LHCN-M2 (cell line): ENCODE measurements around the gene USP17L11. TPM values are rescaled to one million over a fixed set of nuclear protein-coding genes. Genes with fewer than 3 reads are reported as not detected.
A peak's percentile ranks its signal among the peaks of the same experiment; 100 is the strongest.
"Not testable (repeated sequence)": the region's sequence is repeated elsewhere in the genome, so short reads cannot be mapped to it uniquely, and the experiment has no call there.

Source experiments
- DNase-seq: peaks from one replicate; pipeline ENCODE4 v3.0.0-alpha.2; 2012; ENCODE audit warnings: low read depth
- polyA plus RNA-seq: library from polyadenylated mRNA; unstranded; fragments of >200 nt; gene quantifications from one replicate; pipeline ENCODE4 v1.2.1, GENCODE V29; 2012; ENCODE audit warnings: missing spikeins
- total RNA-seq: library from RNA; depleted of rRNA; stranded (reverse); fragments of >200 nt; gene quantifications from 2 replicates; pipeline ENCODE4 v1.2.3, GENCODE V29; 2014; rRNA removed

Gene USP17L11
- not detected in 2 replicates for total RNA-seq
- polyA plus RNA-seq, result not detected

- not testable (repeated sequence) for DNase-seq
Observed at GRCh38 chr4:9215105-9215504, at the start of gene USP17L11. Gene USP17L11, plus strand, starts transcription at chr4:9215405. Its CDS starts 0 bp downstream, at chr4:9215405.

- peak; percentile 11 for DNase-seq
Observed at GRCh38 chr4:9165990-9166389, 49.2 kb upstream of the USP17L11 start.

DNA sequence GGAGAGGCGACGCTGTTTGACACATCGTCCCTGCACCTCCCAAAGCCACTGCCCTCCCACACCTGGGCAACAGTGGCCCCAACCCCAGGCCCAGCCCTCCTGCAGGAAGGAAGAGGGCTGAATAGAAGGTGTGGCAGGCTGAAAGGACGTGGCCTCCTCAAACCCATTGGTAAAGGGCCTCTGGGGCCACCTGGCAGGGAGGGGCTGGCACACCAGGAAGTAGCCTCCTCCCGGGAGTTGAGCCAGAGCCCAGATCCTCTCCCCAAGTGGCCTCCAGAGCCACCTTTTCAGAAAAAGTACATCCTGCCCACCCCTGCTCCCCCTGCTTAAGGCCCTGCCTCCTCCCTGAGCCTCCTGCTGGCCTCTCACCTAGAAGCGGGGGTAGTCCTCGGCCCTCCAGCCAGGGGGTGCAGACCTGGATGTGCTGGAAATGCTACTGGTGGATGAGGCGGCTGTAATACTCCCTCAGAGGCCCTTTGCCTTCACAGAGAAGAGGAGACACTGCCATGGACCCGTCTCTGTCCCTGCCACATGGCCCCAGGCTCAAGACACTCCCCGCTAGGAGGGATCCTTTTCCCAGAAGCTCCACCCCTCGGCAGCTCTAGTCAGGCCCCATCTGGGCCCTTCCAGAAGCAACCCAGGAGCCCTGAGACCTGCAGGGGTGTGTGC lies 45.3 kb upstream of the USP17L11 start, which contains the start of gene FAM90A26:
Gene FAM90A26, plus strand, starts transcription at position 619 of the 669 bp plus-strand sequence. CDS start 2,764 bp downstream, outside the sequence.
- not testable (repeated sequence) for DNase-seq

- not testable (repeated sequence) for DNase-seq
Observed at GRCh38 chr4:9210357-9210756, 4.8 kb upstream of the USP17L11 start, which contains the start of gene USP17L10. Gene USP17L10, plus strand, starts transcription at chr4:9210657. Its CDS starts 0 bp downstream, at chr4:9210657.

DNA sequence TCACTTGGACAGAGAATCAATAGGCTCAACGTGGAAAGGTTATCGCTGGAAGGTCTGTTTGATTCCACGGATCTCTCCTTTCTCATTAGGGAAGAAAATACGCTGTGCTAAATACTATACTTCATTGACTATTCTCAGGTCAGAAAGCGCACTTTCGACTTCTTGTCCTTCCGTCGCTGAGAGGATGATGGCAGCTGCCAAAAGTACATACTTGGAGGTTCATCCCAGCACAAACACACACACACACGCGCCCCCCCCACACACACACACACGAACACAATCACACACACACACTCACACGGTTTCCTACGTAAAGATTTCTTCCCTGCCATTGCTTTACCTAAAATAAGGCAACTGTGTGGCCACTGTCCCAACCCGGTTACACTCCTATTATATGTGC lies 504 bp upstream of the USP17L11 start:
- not testable (repeated sequence) for DNase-seq

DNA sequence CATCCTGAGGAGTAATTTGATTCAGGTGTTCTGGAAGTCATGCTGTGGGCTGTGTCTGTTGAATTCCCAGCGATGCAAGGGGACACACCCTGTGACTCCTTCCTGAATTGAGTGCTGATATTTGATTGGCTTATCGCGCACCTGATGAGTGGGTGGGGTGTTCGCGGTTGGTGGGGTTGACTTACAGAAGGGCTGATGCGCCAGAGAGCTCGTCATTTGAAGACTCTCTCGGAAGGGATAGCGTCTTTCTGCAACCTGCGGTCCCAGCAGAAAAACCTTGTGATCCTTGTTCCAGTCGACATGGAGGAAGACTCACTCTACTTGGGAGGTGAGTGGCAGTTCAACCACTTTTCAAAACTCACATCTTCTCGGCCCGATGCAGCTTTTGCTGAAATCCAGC lies 4.6 kb downstream of the USP17L11 start, which contains the start of gene USP17L12:
Gene USP17L12, plus strand, starts transcription at position 301 of the 400 bp plus-strand sequence. Its CDS starts 0 bp downstream, at position 301.
- DNase-seq, result not testable (repeated sequence)

DNA sequence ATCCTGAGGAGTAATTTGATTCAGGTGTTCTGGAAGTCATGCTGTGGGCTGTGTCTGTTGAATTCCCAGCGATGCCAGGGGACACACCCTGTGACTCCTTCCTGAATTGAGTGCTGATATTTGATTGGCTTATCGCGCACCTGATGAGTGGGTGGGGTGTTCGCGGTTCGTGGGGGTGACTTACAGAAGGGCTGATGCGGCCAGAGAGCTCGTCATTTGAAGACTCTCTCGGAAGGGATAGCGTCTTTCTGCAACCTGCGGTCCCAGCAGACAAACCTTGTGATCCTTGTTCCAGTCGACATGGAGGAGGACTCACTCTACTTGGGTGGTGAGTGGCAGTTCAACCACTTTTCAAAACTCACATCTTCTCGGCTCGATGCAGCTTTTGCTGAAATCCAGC lies 9.4 kb downstream of the USP17L11 start, which contains the start of gene USP17L13:
Gene USP17L13, plus strand, starts transcription at position 301 of the 400 bp plus-strand sequence. Its CDS starts 0 bp downstream, at position 301.
- DNase-seq, result not testable (repeated sequence)

DNA sequence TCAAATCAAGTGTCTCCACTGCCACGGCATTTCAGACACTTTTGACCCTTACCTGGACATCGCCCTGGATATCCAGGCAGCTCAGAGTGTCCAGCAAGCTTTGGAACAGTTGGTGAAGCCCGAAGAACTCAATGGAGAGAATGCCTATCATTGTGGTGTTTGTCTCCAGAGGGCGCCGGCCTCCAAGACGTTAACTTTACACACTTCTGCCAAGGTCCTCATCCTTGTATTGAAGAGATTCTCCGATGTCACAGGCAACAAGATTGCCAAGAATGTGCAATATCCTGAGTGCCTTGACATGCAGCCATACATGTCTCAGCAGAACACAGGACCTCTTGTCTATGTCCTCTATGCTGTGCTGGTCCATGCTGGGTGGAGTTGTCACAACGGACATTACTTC lies 15.0 kb downstream of the USP17L11 start:
- not testable (repeated sequence) for DNase-seq

DNA sequence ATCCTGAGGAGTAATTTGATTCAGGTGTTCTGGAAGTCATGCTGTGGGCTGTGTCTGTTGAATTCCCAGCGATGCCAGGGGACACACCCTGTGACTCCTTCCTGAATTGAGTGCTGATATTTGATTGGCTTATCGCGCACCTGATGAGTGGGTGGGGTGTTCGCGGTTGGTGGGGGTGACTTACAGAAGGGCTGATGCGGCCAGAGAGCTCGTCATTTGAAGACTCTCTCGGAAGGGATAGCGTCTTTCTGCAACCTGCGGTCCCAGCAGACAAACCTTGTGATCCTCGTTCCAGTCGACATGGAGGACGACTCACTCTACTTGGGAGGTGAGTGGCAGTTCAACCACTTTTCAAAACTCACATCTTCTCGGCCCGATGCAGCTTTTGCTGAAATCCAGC lies 18.9 kb downstream of the USP17L11 start, which contains the start of gene USP17L15:
Gene USP17L15, plus strand, starts transcription at position 301 of the 400 bp plus-strand sequence. Its CDS starts 0 bp downstream, at position 301.
- not testable (repeated sequence) for DNase-seq

GRCh38 chr4:9238461-9238860 lies 23.3 kb downstream of the USP17L11 start:
- DNase-seq, result not testable (repeated sequence)

GRCh38 chr4:9243579-9243978 lies 28.4 kb downstream of the USP17L11 start, which contains the start of gene USP17L17:
Gene USP17L17, plus strand, starts transcription at chr4:9243879. Its CDS starts 0 bp downstream, at chr4:9243879.
- not testable (repeated sequence) for DNase-seq

DNA sequence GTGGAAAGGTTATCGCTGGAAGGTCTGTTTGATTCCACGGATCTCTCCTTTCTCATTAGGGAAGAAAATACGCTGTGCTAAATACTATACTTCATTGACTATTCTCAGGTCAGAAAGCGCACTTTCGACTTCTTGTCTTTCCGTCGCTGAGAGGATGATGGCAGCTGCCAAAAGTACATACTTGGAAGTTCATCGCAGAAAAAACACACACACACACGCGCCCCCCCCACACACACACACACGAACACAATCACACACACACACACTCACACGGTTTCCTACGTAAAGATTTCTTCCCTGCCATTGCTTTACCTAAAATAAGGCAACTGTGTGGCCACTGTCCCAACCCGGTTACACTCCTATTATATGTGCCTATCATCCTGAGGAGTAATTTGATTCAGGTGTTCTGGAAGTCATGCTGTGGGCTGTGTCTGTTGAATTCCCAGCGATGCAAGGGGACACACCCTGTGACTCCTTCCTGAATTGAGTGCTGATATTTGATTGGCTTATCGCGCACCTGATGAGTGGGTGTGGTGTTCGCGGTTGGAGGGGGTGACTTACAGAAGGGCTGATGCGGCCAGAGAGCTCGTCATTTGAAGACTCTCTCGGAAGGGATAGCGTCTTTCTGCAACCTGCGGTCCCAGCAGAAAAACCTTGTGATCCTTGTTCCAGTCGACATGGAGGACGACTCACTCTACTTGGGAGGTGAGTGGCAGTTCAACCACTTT lies 32.9 kb downstream of the USP17L11 start, which contains the start of gene USP17L18:
Gene USP17L18, plus strand, starts transcription at position 678 of the 728 bp plus-strand sequence. Its CDS starts 0 bp downstream, at position 678.
- not testable (repeated sequence) for DNase-seq

DNA sequence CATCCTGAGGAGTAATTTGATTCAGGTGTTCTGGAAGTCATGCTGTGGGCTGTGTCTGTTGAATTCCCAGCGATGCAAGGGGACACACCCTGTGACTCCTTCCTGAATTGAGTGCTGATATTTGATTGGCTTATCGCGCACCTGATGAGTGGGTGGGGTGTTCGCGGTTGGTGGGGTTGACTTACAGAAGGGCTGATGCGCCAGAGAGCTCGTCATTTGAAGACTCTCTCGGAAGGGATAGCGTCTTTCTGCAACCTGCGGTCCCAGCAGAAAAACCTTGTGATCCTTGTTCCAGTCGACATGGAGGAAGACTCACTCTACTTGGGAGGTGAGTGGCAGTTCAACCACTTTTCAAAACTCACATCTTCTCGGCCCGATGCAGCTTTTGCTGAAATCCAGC lies 37.9 kb downstream of the USP17L11 start, which contains the start of gene USP17L19:
Gene USP17L19, plus strand, starts transcription at position 301 of the 400 bp plus-strand sequence. Its CDS starts 0 bp downstream, at position 301.
- not testable (repeated sequence) for DNase-seq

DNA sequence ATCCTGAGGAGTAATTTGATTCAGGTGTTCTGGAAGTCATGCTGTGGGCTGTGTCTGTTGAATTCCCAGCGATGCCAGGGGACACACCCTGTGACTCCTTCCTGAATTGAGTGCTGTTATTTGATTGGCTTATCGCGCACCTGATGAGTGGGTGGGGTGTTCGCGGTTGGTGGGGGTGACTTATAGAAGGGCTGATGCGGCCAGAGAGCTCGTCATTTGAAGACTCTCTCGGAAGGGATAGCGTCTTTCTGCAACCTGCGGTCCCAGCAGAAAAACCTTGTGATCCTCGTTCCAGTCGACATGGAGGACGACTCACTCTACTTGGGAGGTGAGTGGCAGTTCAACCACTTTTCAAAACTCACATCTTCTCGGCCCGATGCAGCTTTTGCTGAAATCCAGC lies 42.6 kb downstream of the USP17L11 start, which contains the start of gene USP17L20:
Gene USP17L20, plus strand, starts transcription at position 301 of the 400 bp plus-strand sequence. Its CDS starts 0 bp downstream, at position 301.
- not testable (repeated sequence) for DNase-seq

GRCh38 chr4:9262572-9262971 lies 47.4 kb downstream of the USP17L11 start, which contains the start of gene USP17L21:
Gene USP17L21, plus strand, starts transcription at chr4:9262872. Its CDS starts 0 bp downstream, at chr4:9262872.
- not testable (repeated sequence) for DNase-seq

Other genes starting within 250 kb of the USP17L11 start
- not detected in 2 replicates for gene FAM90A26, start 45.0 kb upstream of the USP17L11 start, total RNA-seq
- gene USP17L10, start 4.7 kb upstream of the USP17L11 start, total RNA-seq, result not detected in 2 replicates
- not detected in 2 replicates for gene USP17L12, start 4.7 kb downstream of the USP17L11 start, total RNA-seq
- gene USP17L13, start 9.5 kb downstream of the USP17L11 start, total RNA-seq, result not detected in 2 replicates
- not detected in 2 replicates for gene USP17L15, start 19.0 kb downstream of the USP17L11 start, total RNA-seq
- gene USP17L17, start 28.5 kb downstream of the USP17L11 start, total RNA-seq, result not detected in 2 replicates
- not detected in 2 replicates for gene USP17L18, start 33.2 kb downstream of the USP17L11 start, total RNA-seq
- gene USP17L19, start 38.0 kb downstream of the USP17L11 start, total RNA-seq, result not detected in 2 replicates
- not detected in 2 replicates for gene USP17L20, start 42.7 kb downstream of the USP17L11 start, total RNA-seq
- not detected in 2 replicates for gene USP17L21, start 47.5 kb downstream of the USP17L11 start, total RNA-seq
- gene USP17L22, start 52.2 kb downstream of the USP17L11 start, total RNA-seq, result not detected in 2 replicates
- not detected in 2 replicates for gene USP17L24, start 109.8 kb downstream of the USP17L11 start, total RNA-seq
- gene USP17L25, start 114.5 kb downstream of the USP17L11 start, total RNA-seq, result not detected in 2 replicates
- gene USP17L26, start 119.3 kb downstream of the USP17L11 start, total RNA-seq, result not detected in 2 replicates
- gene USP17L5, start 124.0 kb downstream of the USP17L11 start, total RNA-seq, result not detected in 2 replicates
- gene USP17L27, start 128.7 kb downstream of the USP17L11 start, total RNA-seq, result not detected in 2 replicates
- not detected in 2 replicates for gene USP17L28, start 133.5 kb downstream of the USP17L11 start, total RNA-seq
- gene USP17L29, start 138.2 kb downstream of the USP17L11 start, total RNA-seq, result not detected in 2 replicates
- not detected in 2 replicates for gene USP17L30, start 147.7 kb downstream of the USP17L11 start, total RNA-seq
- gene DEFB131A, start 229.0 kb downstream of the USP17L11 start, total RNA-seq, result not detected in 2 replicates